AG09319 (cell line): Measurements from ENCODE around the gene ABI3.

Source experiments
- DNase-seq: peaks from one replicate; pipeline ENCODE4 v3.0.0-alpha.2; 2010; ENCODE audit warnings: low read depth; ENCODE audit errors: extremely low read depth
- CTCF ChIP-seq: IDR thresholded peaks from 2 replicates; pipeline ENCODE4 v1.5.1; 2011; ENCODE audit warnings: low read depth, mild to moderate bottlenecking, inconsistent platforms, low read length, moderate library complexity

The ABI3 gene

GRCh38 chr17:49235896-49236295 lies 25.4 kb downstream of the ABI3 start:
- no peak for DNase-seq
- no peak for TF ChIP-seq CTCF

- no peak for TF ChIP-seq CTCF
- no peak for DNase-seq
Measured at GRCh38 chr17:49239963-49240362, 29.5 kb downstream of the ABI3 start.

- no peak for DNase-seq
- TF ChIP-seq CTCF, result no peak
Measured at GRCh38 chr17:49240619-49241018, 30.1 kb downstream of the ABI3 start.

- TF ChIP-seq CTCF, result no peak
Measured at GRCh38 chr17:49241040-49241439, 30.5 kb downstream of the ABI3 start.

GRCh38 chr17:49241692-49242397 lies 31.3 kb downstream of the ABI3 start:
- no peak for DNase-seq
- TF ChIP-seq CTCF, result no peak

More at GRCh38 chr17:49241040-49241439, 30.5 kb downstream of the ABI3 start:
- DNase-seq, result no peak

GRCh38 chr17:49242813-49243212 lies 32.3 kb downstream of the ABI3 start:
- no peak for DNase-seq
- no peak for TF ChIP-seq CTCF

- no peak for TF ChIP-seq CTCF
- DNase-seq, result no peak
Measured at GRCh38 chr17:49244839-49245238, 34.3 kb downstream of the ABI3 start.
